GM21786 (cell line): Measurements from ENCODE around the gene IQGAP3.

Source experiments
- ATAC-seq: cut with Tn5 transposase; IDR thresholded peaks from one replicate; pipeline ENCODE4 v1.9.1; 2021; ENCODE audit not compliant: unreplicated experiment

The IQGAP3 gene

DNA sequence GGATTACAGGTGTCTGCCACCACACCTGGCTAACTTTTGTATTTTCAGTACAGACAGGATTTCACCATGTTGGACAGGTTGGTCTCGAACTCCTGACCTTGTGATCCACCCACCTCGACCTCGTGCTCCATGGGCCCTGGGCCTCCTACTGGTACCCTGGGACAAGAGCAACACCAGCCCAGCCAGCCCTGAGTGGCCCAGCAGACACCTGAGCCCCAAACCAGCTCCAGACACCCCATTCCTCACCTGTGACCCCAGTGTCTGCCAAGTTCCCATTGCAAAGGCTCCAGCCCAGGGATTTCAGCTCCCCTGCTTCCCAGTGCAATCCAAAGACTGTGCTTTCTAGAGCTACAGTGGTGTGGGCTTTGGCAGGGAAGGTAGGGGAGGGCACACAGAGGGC lies 86.4 kb downstream of the IQGAP3 start:
- no peak for ATAC-seq

DNA sequence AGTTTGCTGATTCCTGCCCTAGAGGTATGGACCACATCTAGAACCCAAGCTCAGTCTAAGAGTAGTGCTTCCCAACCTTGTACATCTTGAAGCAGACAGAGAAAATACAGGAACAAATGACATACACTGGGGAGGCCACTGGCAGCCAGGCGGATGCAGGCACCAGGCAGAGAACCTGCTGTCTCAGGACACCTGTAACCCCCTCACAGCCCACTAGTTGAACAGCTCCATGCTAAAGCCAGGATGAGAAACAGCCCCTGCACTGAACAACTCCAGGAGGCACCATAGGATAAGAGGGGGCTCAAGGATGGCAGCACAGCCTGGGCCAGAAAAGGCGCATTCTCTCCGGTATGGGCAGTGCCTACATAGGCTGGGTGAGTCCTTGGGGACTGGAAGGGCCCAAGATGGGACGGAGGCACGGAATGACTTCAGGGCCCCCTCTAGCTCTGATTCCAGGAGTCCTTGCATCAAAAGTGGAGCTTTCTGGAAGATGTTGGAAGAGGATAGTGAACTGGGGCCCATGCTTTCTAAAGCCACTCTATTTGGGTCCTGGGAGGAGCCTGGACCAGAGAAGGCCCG lies 87.8 kb downstream of the IQGAP3 start:
- no peak for ATAC-seq

DNA sequence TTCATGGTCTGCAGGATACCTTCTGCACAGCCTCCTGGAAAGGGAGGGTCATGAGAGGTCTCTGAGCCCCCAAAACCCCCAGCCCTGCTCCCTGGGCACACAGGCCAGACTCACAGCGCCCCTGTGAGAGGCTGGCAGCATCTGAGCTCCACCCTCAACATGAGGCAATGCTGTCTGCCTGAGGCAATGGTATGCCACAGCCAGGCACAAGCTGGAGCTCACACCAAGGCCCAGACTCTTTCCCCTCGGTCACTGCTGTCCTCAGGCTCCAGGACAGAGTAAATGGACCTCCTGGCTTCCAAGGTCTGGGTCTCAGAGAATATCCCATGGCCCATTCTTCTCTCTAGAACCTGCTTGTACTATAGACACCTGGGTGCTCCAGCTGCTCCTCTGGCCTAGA lies 89.0 kb downstream of the IQGAP3 start:
- no peak for ATAC-seq

DNA sequence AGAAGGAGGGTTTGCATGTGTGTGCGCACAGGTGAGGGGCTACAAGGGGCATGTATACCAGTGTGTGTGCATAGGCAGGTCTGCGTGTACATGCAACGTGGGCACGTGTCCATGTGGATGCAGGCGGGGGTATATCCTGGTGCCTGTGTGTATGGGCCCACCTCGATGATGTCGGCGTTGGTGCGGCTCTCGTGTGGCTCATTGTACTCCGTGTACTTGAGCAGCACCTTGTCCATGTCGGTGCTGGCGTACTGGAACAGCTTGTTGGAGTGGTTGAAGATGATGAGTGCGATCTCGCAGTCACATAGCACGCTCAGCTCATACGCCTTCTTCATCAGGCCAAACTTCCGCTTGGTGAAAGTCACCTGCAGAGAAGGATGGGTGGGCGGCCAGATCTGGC lies 90.1 kb downstream of the IQGAP3 start:
- ATAC-seq, result no peak

DNA sequence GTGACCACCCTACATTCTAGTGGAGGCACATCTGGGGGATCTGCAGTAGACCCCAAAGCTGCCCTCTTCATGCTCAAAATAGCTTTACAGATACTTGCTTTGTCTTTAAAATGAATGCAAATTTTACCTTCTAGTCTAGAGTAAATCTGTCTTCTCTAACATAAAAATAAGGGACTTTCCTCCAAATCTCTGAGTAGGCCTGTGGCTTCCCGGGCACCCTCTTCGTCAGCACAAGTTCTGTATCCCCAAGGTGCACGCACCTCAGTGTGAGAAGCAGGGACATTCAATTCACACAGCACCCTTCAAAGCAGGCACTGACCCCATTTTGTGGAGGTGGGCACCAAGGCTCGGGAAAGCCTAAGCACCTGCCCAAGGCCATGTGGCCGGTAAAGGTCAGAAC lies 90.8 kb downstream of the IQGAP3 start:
- no peak for ATAC-seq

DNA sequence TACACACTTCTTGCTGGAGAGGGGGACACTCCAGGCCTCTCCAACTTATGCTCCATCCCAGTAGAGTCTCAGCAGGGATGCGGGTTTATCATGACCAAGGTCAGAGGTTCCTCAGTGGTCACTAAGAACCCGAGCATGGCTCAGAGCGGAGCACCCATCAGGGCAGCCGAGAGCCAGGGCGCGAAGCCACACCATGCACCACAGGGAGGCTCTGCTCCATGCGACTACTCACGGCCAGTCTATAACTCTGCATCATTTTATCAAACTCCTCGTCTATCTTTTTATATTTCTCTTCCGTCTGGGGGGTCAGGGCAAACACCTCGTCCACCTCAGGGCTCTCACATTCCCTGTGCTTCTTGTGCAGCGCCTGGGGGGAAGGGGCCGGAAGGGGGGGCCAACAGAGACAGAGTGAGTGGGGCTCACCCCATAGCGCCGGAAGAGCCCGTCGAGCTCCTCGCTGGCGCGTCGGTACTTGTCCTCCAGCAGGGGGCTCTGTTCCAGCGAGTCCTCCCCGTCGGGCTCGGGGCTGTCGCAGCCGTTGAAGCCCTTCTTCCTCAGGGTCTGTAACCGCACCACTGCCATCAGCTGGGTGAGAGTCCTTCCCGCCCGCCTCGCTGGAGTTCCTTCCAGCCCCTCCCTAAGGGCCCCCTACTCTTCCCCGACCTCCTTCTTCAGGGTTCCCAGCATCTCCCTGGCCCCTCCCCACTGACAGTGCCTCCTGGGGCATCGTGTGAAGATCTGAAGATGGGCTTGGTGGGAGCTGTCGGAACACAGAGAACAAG lies 91.8 kb downstream of the IQGAP3 start:
- peak; percentile 44 for ATAC-seq

DNA sequence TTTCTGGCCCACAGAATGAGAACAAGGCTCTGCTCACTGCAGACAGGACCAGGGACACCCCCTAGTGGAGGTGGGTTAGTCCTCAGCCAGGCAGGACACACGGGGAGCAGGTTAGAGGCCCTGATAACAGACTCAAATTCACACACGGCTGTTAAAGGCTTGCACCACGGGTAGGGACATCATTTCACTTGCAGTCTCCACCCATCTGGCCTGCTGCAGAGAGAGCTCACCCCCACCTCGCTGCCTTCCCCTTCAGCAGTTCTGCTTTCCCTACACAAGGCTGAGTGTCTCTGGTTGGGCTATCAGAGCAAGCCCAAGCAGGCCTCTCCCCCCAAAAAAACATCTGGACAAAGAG lies 92.4 kb downstream of the IQGAP3 start:
- no peak for ATAC-seq

DNA sequence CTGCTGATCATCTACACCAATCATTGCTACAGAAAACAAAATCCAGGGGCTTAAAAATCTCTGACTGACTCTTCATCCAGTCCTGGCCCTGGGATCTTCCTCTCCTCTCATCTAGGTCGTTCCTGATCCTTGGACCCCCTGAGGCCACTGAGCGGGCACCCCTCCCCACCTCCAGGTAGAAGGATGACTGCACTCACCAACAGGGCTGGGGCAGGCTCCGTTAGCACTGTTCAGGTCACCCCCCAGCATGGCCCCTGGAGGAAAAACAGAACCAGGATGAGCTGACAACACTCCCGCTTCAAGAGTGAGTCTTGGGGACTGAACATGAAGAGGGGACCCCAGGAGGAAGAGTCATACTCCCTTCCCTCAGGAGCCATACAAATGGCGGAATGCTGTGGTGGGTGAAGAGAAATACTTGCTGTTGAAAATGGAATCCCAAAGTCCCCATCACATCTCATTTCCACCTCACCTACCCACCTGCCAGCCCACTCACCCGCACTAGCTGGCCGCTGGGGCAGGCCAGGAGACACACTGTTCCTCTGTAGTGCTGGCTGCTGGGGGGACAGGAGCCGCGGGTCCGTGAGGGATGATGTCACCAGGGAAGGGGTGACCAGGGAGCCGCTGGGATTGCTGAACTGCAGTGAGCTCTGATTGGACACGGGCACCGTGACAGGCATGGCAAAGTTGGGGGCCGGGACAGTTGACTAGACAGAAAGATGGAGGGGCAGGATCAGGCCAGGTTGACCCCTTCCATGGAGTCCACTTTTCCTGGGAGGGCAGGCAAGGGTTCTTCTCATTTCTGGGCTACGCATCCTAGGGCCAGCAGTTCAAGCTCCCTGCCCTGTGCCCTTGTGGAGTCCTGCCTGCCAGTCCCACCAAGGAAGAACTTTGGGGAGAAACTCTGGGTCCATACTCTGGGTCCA lies 93.0 kb downstream of the IQGAP3 start:
- no peak for ATAC-seq

DNA sequence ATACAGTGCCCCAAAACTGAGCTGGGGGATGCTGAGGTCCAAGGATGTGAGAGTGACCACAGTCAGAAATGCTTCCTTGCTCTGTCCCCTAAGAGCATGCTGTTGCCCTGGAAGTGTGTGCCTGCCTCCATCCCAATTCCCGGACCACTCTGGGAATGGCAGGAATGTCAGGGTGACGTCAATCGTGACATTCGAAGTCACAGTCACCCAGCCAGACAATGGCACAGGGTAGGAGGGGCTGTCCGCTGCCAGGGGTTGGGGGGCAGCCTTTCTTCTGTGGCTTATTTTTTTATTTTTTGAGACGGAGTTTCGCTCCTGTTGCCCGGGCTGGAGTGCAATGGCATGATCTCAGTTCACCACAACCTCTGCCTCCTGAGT lies 94.1 kb downstream of the IQGAP3 start:
- no peak for ATAC-seq

DNA sequence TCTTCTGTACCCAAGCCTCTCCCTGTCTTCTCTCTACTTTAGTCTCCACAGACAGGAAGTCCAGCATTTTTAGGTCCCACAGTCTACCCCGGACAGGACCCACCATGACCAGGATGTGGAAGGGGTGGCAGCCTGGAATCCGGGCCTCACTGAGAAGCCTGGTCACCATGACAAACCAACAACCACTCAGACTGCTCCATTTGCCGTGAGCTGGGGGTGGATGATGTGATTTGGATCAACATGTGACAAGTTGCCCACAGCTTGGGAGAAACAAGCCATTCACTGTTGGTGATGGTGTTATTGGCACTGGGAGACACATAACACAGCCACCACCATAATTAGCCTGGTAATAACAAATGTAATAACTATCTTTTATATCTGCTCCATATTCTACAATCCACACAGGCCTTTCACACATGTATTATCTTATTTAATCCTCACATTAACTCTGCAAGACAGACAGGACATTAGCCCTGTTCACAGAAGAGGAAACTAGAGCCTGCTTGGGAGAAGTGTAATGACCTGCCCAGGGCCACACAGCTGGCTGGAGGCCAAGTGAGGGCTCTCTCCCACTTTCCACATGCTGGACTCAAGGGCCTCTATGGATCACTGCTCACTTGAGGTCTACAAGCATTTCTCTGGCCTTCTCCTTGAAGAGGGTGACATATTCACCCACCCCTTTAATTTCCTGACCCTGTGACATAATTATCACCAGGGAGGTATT lies 94.7 kb downstream of the IQGAP3 start:
- ATAC-seq, result no peak

DNA sequence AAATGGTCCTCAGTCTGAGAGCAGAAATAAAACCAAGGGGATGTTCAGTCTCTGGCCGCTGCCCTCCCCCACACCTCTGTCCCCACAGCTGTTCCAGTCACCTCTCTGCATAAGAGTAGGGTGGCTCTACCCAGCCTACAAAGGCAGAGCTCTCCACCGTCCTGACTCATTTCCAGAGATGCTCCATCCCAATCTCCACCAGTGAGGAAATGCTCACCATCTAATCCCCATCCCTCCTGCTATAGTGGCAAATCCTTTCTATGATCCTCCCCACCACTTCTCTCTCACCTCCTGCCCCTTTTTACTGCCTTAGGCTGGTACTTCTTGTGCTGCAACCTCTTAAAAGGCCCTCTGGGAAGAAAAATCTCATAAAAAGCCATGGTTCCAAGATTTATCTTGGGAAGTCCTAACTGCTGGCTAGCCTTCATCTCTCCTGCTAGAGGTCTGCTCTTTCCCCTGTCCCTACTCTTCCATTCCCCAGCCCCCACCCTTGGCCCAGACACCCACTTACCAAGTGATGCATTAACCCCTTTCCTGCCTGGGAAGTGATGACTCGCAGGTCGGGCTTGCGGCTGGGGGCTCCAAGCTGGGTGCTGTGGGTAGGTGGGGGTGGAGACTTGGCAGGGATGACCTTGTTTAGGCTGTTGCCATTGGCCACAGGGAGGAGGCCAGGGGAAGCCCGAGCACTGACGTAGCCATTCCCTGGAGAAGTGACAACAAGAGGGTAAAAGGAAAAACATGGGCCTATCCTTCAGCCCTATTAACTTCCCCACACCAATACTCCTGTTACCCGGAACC lies 95.7 kb downstream of the IQGAP3 start:
- ATAC-seq, result no peak

DNA sequence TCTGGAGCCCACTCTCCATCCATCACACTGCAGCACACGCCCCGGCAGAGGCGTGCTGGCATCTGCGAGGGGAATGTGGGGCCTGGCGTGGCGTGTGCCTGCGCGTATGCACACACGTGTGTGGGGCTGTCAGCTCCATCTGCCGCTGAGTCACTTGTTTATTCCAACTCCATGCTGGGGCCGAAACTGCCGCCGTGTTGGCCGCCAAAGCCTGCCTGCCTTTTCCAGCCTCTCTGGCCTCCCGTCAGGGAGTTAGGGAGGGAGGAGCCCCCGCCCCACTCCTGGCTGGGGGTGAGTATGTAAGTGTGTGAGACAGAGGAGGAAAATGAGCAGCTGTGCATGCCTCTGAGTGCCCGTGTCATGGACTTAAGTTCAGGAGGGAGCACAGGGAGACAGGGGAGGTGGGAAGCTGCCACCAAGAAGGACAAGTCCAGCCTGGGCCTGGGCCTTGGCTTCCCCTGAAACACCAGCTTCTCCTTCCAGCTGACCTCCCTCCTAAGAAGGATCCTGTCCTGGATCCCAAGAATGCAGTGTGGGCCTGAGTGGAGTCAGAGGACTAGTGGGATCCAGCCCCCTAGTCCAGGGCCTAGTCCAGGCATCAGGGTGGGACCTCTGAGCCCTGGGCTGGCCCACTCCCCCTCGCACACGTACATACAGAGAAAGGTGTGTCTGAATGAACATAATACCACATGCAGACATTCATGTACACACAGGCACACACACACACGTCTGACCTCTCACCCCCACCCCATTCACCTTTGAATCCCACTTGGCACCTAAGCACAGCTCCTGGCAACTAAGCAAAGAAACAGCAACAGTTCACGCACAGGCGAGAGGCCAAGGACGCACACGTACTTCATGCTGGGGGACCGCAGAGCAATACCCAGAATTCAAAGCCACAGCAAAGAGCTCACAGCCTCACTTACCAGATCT lies 96.5 kb downstream of the IQGAP3 start:
- no peak for ATAC-seq
